GM15510 (cell line): Measurements from ENCODE around the gene CAPG.
A peak's percentile ranks its signal among the peaks of the same experiment; 100 is the strongest.

Experiments used
- POLR2A ChIP-seq: IDR thresholded peaks from 3 replicates; pipeline ENCODE4 v1.6.1; 2011; ENCODE audit warnings: borderline replicate concordance; ENCODE audit not compliant: insufficient read length; ENCODE audit errors: extremely low read depth

Gene CAPG

DNA sequence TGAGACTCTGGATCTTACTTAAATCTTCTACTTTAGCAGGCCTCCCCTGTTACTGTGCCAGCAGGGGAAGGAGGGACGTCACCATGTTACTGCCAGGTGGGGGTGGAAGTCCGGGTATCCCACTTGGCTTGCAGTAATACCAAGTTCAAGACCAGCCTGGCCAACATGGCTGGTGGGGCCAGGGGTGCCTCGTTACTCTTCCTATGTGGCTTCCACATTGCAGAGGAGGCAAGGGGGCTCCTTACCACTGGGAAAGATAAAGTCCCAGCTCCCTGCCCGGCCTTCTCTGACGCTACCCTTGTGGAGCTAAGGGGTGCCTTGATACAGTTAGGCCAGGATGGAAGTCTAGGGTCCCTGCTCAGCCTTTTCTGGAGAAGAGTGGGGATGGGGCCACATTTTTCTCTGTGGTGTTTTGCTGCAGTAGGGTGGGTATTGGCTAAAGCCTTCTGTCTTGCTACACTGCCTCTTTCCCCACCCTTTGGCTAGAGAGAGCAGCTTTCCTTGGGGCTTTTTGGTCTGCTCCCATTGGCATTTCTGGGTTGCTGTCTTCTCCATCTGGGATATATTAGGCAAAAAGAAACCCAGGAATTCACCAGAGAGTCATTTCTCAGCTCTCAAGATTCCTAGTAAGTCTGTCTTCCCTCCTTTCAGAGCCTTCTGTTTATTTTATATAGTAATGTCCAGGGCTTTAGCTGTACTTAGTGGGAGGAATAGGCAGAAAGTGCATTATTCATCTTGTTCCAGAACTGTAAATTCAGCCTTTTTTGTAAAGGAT, 33.7 kb downstream of the CAPG start:
- TF ChIP-seq POLR2A, result no peak

GRCh38 chr2:85371045-85371444, 39.1 kb downstream of the CAPG start:
- TF ChIP-seq POLR2A, result no peak

- no peak for TF ChIP-seq POLR2A
Measured at GRCh38 chr2:85369500-85369899, 40.7 kb downstream of the CAPG start.

DNA sequence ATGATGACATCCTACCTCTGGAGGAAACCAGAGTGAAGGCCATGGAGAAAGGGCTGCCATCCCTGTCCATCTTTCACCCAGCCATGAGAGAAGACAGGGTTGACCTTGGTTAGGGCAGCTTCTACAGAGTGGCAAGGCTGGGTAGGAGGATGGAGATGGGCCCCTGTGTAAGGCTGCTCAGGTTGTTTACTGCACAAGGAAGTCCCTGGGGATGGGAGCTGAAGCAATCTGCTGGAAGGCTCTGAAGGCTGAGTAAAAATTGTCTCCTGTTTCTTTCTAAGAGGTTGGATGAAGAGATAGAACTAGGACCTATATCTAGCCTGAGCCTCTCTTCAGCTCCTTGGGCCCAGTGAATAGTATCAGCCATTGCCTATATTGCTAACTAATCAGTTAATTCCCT, 41.2 kb downstream of the CAPG start:
- TF ChIP-seq POLR2A, result no peak

- no peak for TF ChIP-seq POLR2A
Measured at GRCh38 chr2:85367180-85367579, 43.0 kb downstream of the CAPG start.

GRCh38 chr2:85357736-85358135, 52.4 kb downstream of the CAPG start:
- no peak for TF ChIP-seq POLR2A

GRCh38 chr2:85356186-85356585, 54.0 kb downstream of the CAPG start:
- no peak for TF ChIP-seq POLR2A

DNA sequence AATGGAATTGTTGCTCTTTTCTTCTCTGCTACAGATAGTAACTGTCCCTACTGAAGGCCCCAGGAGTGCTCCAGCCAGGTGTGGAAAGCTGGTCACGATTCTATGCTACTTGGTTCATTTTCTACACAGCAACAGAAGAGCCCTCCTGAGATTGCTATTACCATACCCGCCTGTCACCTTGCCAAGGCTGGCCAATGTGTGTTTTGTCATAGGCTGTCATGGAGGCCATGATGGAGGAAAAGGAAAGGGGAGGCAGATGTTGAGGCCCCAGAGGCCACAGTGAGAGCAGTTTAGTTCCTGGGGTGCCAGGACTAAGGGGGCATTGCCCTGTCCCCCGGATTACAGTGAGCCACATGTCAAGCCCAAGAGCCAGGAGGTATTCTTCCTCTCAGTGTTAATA, 54.6 kb downstream of the CAPG start:
- TF ChIP-seq POLR2A, result no peak

- no peak for TF ChIP-seq POLR2A
Measured at GRCh38 chr2:85355073-85355410, 55.1 kb downstream of the CAPG start.

DNA sequence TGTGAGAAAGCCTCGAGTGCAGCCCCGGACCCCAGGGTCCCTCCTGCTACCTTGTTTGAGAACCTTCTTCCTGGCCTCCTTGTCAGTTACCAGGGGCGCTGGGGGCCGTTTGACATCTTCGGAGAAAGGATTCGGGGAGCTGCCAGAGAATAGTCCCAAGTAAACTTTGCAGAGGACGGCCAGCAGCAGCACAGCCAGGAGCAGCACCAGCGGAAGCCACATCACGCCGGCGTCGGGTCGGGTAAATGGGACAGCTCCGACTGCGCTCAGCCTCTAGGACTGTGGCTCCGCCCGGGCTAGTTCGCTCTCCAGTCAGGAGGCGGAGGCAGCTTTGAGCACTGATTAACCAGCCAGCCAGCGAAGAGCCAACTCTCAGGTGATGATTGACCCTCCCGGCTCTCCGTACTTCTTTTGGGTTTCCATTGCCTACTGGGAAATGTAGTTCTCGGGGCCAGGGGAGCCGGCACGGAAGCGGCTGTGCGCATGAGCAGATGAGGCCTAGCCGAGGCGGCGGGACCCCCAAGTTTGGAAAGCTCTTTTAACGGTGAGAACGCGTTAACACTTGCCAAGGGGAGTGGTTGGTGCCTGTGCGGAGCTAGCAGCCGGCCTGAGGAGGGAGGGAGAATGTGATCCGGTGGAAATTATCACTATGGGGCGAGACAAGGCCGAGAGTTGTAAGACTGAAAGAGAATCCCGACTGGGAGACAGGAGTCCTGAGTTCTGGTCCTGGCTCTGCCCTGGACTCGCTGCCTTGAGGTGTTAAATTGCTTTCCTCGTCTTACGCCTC, 55.7 kb downstream of the CAPG start, which contains the start of the genes ELMOD3 and RETSAT:
ELMOD3 (plus strand) TSS at position 484 of the 787 bp plus-strand sequence. CDS start 2,430 bp downstream, outside the sequence.
RETSAT (minus strand) TSS at position 243 of the 787 bp plus-strand sequence; CDS start at position 222, 21 bp downstream.
- TF ChIP-seq POLR2A, result peak; percentile 98

GRCh38 chr2:85353876-85354285, 56.3 kb downstream of the CAPG start:
- TF ChIP-seq POLR2A, result no peak

DNA sequence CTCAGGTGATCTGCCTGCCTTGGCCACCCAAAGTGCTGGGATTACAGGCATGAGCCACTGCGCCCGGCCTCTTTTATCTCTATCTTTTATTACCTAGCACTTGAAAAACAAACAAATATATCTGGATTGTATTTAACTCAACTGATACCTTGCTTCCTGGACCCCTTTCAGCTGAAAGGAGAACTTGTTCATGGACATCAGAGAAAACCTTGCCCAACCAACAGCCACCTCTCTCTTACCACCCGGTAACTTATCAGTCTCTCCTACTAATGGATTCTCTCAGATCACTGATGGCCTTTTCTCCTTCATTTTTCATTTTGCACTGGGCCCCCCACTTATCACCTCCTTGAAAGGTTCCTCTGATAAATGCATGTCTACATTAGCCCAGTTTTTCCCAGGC, 62.6 kb downstream of the CAPG start:
- TF ChIP-seq POLR2A, result no peak
